GM19372 (cell line): ENCODE data around the gene RPL22.

Source experiments
- ATAC-seq: cut with Tn5 transposase; IDR thresholded peaks from one replicate; pipeline ENCODE4 v1.9.1; 2021; ENCODE audit warnings: mild to moderate bottlenecking, low read depth, moderate library complexity; ENCODE audit not compliant: unreplicated experiment

Gene RPL22

DNA sequence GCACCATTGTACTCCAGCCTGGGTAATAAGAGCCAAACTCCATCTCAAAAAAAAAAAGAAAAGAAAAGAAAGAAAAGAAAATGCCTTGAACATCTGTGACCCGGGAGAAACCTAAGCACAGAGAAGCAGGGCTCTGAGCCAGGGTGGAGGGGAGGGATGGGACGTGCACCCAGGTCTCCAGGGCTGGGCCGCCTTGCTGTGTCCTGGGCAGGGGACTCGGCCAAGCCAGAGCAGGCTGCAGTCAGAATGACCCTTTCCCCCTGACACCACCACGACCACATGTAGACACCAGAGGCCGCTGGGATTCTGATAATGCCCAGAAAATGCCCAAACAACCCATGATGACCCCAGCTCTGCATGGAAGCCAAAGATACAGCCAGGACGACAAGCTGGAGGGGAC, 37.1 kb downstream of the RPL22 start:
- ATAC-seq, result no peak

DNA sequence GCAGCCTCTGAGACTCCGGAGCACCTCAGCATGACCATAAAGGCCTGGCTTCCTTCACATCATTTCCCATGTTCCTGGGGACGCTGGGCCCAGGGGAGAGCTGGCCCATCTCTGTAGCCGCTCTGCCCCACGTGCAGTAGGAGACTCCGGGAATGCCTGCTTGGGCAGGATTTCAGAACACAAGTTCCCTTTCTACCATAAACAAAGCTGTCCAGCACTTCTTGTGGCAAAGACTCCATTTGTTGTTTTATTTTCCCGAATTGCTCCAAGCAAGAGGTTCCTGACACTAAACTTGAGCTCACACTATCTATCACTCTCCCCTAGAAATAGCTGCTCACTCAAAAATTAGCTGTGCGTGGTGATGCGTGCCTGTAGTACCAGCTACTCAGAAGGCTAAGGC, 41.2 kb downstream of the RPL22 start:
- ATAC-seq, result no peak

- ATAC-seq, result no peak
Measured at GRCh38 chr1:6157528-6158174, 41.7 kb downstream of the RPL22 start.

GRCh38 chr1:6157132-6157527, 42.3 kb downstream of the RPL22 start:
- ATAC-seq, result no peak

GRCh38 chr1:6154525-6155319, 44.7 kb downstream of the RPL22 start:
- ATAC-seq, result no peak

DNA sequence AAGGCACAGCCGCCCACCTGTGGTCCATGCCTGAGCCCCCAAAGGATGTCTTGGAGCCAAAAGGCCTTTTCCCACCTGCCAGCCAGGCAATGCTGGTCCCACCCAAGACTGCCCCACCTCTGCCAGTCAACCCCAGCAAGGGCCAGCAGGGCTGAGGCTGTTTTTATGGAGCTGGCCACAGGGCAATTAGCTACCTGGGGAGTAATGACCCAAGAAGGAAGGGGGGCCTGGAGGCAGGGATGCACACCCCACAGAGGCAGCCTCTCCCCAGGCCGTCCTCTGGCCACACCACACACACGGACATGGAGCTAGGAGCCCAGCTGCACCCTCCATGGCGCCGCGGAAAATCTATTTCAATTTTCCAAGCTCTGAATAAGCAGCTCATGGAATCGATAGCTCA, 46.5 kb downstream of the RPL22 start:
- ATAC-seq, result no peak

DNA sequence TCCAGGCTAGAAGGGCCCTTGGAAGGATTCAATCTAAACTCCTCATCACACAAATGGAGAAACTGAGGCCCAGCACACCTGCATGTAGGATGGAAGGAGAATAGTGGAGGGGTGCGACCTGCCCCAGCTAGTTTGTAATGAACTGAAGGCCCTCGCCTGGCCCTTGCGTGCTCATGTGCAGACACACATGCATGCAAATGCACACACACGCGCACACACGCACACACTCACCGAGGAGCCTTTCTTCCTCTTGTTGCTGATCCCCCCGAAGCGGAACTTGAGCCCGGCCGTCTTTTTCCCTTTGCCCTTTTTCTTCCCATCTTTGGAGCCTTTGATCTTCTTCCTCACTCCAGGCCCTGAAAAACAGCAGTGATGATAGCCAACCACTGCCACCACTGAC, 47.2 kb downstream of the RPL22 start:
- no peak for ATAC-seq

DNA sequence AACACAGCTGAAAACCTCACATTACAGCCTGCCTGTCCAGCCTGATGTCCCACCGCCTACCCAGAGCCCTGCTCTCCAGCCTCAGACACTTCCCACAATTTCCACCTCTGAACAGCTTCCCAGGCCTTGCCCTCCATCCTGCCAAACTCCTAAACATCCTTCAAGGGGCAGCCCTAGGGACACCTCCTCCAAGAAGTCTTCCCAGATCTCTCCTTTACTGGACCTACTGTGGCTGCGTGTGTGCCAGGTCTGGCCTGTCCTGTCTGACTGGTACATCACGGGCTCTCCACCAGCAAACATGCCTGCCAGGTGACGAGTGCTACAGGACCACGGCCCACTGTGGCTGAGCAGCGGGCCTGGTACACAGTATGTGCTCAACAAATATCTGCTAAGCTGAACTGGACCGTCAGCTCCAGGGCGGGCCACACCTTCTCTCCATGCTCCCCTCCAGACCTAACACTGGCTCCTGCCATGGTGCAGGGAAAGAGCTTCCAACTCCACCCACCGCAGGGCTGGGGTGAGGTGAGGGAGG, 48.0 kb downstream of the RPL22 start:
- ATAC-seq, result no peak

DNA sequence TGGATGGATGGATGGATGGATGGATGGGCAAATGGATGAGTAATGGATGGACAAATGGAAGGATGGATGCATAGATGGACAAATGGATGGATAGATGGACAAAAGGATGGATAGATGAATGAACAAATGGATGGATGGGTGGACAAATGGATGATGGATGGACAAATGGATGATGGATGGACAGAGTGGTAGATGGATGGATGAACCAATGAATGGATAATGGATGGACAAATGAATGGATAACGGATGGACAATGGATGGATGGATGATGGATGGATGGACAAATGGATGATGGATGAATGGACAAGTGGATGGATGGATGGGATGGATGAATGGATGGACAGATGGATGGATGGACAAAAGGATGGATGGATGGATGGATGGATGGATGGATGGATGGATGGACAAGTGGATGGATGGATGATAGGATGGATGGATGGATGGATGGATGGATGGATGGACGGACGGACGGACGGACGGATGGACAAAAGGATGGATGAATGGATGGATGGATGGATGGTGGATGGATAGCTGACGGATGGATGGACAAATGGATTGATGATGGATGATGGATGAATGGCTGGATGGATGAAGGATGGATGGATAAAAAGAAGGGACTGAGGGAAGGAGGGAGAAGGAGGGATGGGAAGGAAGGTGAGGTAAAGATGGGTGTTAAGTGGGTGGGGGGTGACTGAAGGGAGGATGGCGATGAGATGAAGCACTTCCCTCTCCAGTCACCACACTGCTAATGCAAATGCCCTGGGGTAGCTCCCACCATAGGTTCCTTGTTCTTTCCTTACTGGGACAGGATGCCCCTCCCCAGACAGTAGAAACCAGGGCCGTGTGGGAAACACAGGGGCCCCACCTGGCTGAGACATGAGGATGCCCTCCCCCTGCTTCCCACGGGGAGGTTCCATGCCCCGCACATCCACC, 49.1 kb downstream of the RPL22 start:
- ATAC-seq, result no peak

GRCh38 chr1:6149597-6149996, 49.8 kb downstream of the RPL22 start:
- no peak for ATAC-seq

GRCh38 chr1:6148497-6149241, 50.7 kb downstream of the RPL22 start:
- ATAC-seq, result no peak

DNA sequence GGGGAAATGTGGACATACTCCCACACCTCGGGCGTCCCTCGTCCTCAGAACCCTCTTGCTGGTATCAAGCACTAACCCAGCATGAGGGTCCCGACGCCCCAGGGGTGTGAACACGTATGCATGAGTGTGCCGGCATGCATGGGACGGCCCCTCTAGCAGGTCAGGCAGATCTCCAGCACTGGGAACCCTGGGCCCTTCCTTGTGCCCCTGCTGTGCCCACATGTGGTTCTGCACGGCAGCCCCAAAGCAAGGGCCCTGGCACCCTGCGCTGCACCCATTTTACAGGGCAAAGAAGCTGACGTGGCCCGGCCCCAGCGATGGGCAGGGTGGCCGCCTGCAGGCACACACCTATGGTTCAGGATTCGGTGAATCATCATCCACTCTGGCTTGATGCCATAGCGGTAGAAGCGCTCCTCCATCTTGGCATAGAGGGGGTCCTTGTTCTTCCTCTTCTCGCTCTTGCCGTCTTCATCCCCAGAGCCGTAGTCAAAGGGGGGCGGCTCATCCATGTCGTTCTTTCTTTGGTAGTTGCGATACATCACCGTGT, 53.5 kb downstream of the RPL22 start:
- ATAC-seq, result no peak

DNA sequence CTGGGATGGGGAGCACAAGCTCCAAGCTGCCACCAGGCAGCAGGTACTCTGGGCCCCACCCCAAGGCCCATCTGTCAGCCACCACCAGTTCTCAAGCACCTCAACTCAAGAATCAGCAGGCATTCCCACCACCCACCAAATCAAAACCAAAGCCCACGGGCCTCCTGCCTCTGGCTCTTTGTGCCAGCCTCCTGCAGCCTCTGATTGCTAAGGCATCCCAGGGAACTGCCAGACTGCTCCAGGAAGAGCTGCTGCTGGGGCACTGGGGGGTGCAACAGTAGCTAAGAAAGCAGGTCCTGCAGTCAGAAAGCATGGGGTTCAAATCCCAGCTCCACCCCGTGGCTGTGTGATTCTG, 54.0 kb downstream of the RPL22 start:
- no peak for ATAC-seq

DNA sequence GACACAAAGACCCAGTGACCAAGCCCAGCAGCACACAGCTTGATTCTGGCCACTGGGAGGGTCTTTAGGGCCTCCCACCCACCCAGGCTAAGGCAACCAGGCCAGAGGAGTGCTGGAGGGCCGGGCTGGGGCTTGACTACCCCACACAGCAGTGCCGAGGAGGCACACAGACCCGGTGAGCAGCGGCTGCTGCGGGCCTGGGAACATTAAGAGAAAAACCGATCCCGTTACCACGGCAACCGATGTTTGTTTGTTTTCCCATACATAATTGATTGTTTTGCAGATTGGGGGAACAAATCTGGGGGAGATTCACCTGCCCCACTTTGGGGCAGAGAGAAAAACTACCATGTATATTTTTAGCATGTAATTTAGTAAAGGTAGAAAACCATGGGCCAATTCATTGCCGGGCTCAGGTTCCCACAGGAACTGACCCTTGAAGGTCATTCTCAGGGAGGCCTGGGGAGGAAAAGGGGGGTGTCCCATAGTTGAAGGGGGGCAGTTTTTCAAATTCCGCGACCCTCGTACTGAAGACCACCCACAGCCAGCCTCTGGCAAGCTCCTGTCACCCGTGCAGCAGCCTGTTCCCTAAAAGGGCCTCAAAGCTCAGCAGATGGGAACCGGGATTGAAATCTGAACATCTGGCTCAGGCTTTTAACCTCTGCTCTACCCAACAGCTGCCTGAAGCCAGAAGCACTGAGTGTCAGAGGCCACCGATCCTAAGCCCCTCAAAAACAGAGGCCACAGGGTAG, 54.6 kb downstream of the RPL22 start:
- ATAC-seq, result no peak

GRCh38 chr1:6144175-6144574, 55.2 kb downstream of the RPL22 start:
- no peak for ATAC-seq

- no peak for ATAC-seq
Measured at GRCh38 chr1:6143395-6143794, 56.0 kb downstream of the RPL22 start.

GRCh38 chr1:6142734-6143133, 56.7 kb downstream of the RPL22 start:
- ATAC-seq, result no peak

DNA sequence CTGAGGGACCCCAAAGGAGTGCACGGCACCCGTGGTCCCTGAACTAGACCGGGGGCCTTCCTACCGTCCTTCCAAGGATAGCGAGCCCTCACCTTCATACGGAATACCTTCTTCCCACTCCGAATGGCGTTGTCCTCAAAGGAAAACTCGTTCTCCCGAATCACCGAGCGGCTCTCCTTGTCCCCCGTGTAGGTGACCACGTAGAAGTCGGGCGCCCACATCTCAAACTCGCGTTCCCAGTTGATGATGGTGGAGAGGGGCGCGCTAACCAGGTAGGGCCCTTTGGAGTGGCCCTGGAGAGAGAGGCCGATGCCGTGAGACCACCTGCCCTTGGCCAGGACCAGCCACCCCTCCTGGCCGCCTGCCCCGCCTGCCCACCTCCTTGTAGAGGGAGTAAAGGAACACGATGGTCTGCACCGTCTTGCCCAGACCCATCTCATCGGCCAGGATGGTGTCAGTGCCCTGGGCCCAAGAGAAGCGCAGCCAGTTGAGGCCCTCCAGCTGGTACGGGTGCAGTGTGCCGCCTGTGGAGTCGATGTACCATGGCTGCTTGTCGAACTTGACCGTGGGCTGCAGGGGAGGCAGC, 57.3 kb downstream of the RPL22 start:
- no peak for ATAC-seq

DNA sequence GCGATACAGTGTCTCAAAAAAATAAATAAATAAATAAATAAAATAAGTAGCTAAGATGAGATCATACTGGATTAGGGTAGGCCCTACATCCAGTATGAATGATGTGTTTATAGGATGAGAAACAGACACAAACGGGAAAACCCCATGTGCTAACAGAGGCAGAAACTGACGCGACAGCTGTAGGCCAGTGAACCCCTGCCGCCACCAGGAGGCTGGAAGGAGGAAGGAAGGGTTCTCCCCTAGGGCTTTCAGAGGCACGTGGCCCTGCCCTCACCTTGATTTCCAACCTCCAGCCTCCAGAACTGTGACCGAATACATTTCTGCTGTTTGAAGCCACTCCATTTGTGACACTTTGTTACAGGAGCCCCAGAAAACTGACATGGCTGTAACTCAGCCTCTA, 57.8 kb downstream of the RPL22 start:
- no peak for ATAC-seq
